ENCODE results near the gene CGB8.
A peak's percentile ranks its signal among the peaks of the same experiment; 100 is the strongest.
"Not testable (repeated sequence)": the region's sequence is repeated elsewhere in the genome, so short reads cannot be mapped to it uniquely, and the experiment has no call there.

CGB8 gene

DNA sequence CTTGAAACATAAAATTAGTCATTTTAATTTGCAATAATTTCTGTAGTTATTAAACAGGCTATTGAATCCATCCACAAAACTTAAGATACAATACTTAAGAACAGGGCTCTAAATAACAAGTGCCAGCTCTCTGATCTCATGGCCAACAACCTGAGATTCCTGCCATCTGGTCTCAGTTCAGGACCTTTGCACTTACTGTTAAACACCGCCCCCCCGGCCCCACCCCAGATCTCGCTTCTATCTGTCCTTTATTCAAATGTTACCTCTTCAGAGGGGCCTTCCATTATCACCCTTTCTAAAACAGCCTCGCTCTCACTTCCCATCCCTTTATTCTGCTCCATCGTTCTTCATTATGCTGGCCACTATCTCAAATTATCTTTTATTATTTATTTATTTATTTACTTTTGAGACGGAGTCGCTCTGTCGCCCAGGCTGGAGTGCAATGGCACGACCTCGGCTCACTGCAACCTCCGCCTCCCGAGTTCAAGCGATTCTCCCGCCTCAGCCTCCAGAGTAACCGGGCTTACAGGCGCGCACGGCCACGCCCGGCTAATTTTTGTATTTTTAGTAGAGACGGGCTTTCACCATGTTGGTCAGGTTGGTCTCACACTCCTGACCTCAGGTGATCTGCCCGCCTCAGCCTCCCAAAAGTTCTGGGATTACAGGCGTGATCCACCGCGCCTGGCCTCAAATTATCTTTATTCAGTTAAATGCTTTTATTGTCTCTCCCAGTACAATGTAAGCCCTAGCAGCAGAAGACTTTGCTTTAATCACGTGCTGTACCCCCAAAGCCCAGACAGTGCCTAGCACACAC, 35.5 kb upstream of the CGB8 start:
- TF ChIP-seq Cebpa-rat (IDR thresholded peaks at IDR 0.05) = no peak
- peak overlapping the region; percentile 41; the same call in 1 of the 2 replicates for H3K9ac ChIP-seq
- peak overlapping the region; percentile 69 for H3K4me2 ChIP-seq
- peak overlapping the region; percentile 97 for H3K27ac ChIP-seq
- peak overlapping the region; percentile 97 for H3K4me3 ChIP-seq
- H3K36me3 ChIP-seq = peaks cover 33% of the 10 kb centered on the region
- H3K4me1 ChIP-seq = peaks cover 36% of the 10 kb centered on the region
- H4K20me1 ChIP-seq = peaks cover 40% of the 10 kb centered on the region
- no peaks in the 10 kb centered on the region for H3K27me3 ChIP-seq
- no peaks in the 10 kb centered on the region for H3K9me3 ChIP-seq

DNA sequence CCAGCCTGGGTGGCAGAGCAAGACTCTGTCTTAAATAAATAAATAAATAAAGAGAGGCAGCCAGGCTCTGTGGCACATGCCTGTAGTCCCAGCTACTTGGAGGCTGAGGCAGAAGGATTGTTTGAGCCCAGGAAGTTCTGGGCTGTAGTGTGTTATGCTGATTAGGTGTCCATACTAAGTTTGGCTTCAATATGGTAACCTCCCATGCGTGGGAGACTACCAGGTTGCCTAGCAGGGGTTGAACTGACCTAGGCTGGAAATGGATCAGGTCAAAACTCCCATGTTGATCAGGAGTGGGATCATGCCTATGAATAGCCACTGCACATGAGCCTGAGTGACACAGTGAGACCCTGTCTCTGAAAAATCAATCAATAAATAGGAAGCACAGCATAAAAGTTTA, 32.4 kb upstream of the CGB8 start:
- Histone ChIP-seq H3K4me2 (no peak overlapping the region), H3K4me1 (peaks cover 8% of the 10 kb centered on the region), H3K27ac (no peak overlapping the region)

DNA sequence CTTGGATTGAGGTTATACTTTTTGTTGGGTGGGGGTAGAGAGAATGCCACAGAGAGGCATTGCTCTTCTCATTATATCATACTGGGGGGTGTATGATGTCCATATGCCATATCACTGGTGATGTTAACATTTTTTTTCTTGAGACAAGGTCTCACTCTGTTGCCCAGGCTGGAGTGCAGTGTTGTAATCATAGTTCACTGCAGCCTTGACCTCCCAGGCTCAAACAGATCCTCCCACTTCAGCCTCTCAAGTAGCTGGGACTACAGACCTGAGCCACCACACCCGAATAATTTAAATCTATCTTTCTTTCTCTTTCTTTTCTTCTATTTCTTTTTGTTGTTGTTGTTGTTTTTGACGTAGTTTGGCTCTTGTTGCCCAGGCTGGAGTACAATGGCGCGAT, 31.5 kb upstream of the CGB8 start:
- TF ChIP-seq Cebpa-rat (IDR thresholded peaks at IDR 0.05) = no peak
- peaks cover under 1% of the 10 kb centered on the region; the same call in 1 of the 2 replicates for H4K20me1 ChIP-seq
- H3K4me2 ChIP-seq = no peak overlapping the region
- no peak overlapping the region for H3K9ac ChIP-seq
- H3K4me3 ChIP-seq = no peak overlapping the region
- no peaks in the 10 kb centered on the region for H3K27me3 ChIP-seq
- no peak overlapping the region for H3K27ac ChIP-seq
- no peaks in the 10 kb centered on the region for H3K9me3 ChIP-seq
- no peaks in the 10 kb centered on the region for H3K36me3 ChIP-seq
- peaks cover 6% of the 10 kb centered on the region for H3K4me1 ChIP-seq

More for the DNA sequence above, 32.4 kb upstream of the CGB8 start:
- TF ChIP-seq Cebpa-rat (IDR thresholded peaks at IDR 0.05) = no peak
- Histone ChIP-seq H3K27me3 (no peaks in the 10 kb centered on the region), H3K4me3 (no peak overlapping the region), H3K9ac (no peak overlapping the region), H4K20me1 (peaks cover 9% of the 10 kb centered on the region), H3K36me3 (peaks cover 1% of the 10 kb centered on the region; the same call in 1 of the 2 replicates), H3K9me3 (no peaks in the 10 kb centered on the region)

GRCh38 chr19:49074869-49075268, 26.0 kb upstream of the CGB8 start:
- not testable (repeated sequence) for H3K4me3 ChIP-seq, H3K27ac ChIP-seq, H3K9me3 ChIP-seq, H3K4me1 ChIP-seq, H3K4me2 ChIP-seq, H3K9ac ChIP-seq, H4K20me1 ChIP-seq, H3K36me3 ChIP-seq, H3K27me3 ChIP-seq

- peaks cover 6% of the 10 kb centered on the region; the same call in 1 of the 2 replicates for H3K4me1 ChIP-seq
- TF ChIP-seq Cebpa-rat (IDR thresholded peaks at IDR 0.05) = no peak
- no peak overlapping the region for H3K27ac ChIP-seq
- peak overlapping the region; percentile 17; the same call in 1 of the 2 replicates for H3K4me2 ChIP-seq
- H3K27me3 ChIP-seq = peaks cover 9% of the 10 kb centered on the region; the same call in 1 of the 2 replicates
- no peaks in the 10 kb centered on the region for H3K36me3 ChIP-seq
- no peaks in the 10 kb centered on the region for H4K20me1 ChIP-seq
- no peak overlapping the region for H3K9ac ChIP-seq
- no peaks in the 10 kb centered on the region; the same call in 1 of the 2 replicates for H3K9me3 ChIP-seq
- no peak overlapping the region for H3K4me3 ChIP-seq
Observed at GRCh38 chr19:49073514-49074378, 24.8 kb upstream of the CGB8 start.

- H4K20me1 ChIP-seq = no peaks in the 10 kb centered on the region
- no peak overlapping the region for H3K4me3 ChIP-seq
- H3K9ac ChIP-seq = no peak overlapping the region
- no peak overlapping the region for H3K4me2 ChIP-seq
- peaks cover 10% of the 10 kb centered on the region; the same call in 1 of the 2 replicates for H3K4me1 ChIP-seq
- H3K9me3 ChIP-seq = no peaks in the 10 kb centered on the region; the same call in 1 of the 2 replicates
- H3K27ac ChIP-seq = no peak overlapping the region
- peaks cover 24% of the 10 kb centered on the region for H3K27me3 ChIP-seq
- no peaks in the 10 kb centered on the region for H3K36me3 ChIP-seq
- TF ChIP-seq Cebpa-rat (IDR thresholded peaks at IDR 0.05) = no peak
Observed at GRCh38 chr19:49071860-49072547, 23.1 kb upstream of the CGB8 start.

GRCh38 chr19:49070416-49070815, 21.5 kb upstream of the CGB8 start:
- no peak for TF ChIP-seq Cebpa-rat (IDR thresholded peaks at IDR 0.05)
- no peaks in the 10 kb centered on the region for H3K36me3 ChIP-seq
- peaks cover 10% of the 10 kb centered on the region; the same call in 1 of the 2 replicates for H3K4me1 ChIP-seq
- H3K9ac ChIP-seq = no peak overlapping the region
- no peaks in the 10 kb centered on the region for H4K20me1 ChIP-seq
- no peak overlapping the region for H3K4me3 ChIP-seq
- H3K4me2 ChIP-seq = no peak overlapping the region
- no peak overlapping the region for H3K27ac ChIP-seq
- H3K27me3 ChIP-seq = peaks cover 40% of the 10 kb centered on the region
- no peaks in the 10 kb centered on the region; the same call in 1 of the 2 replicates for H3K9me3 ChIP-seq

DNA sequence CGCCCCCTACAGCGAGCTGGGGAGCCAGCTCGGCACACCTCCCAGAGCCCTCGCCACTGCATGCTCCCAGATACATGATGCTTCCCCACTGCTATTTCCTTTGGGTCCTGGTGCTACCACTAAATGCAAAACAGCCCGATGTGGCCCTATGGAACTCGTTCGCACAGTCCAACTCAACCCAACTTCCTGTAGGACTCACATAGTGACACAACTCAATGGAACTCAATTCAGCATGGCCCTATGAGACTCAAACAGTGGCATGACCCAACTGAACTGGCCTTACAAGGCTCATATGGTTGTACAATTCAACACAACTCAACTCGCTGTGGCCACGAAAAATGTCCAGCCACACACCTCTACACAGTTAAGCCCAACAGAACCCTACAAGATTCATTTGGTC, 20.1 kb upstream of the CGB8 start:
- TF ChIP-seq Cebpa-rat (IDR thresholded peaks at IDR 0.05) = no peak
- no peak overlapping the region for H3K9ac ChIP-seq
- H4K20me1 ChIP-seq = no peaks in the 10 kb centered on the region
- H3K36me3 ChIP-seq = no peaks in the 10 kb centered on the region
- H3K4me1 ChIP-seq = peaks cover 6% of the 10 kb centered on the region; the same call in 1 of the 2 replicates
- no peak overlapping the region for H3K4me2 ChIP-seq
- H3K27me3 ChIP-seq = peaks cover 54% of the 10 kb centered on the region
- no peaks in the 10 kb centered on the region; the same call in 1 of the 2 replicates for H3K9me3 ChIP-seq
- no peak overlapping the region for H3K27ac ChIP-seq
- H3K4me3 ChIP-seq = no peak overlapping the region

GRCh38 chr19:49067554-49067953, 18.6 kb upstream of the CGB8 start:
- Histone ChIP-seq H3K9ac (no peak overlapping the region), H3K27me3 (peaks cover 65% of the 10 kb centered on the region), H4K20me1 (no peaks in the 10 kb centered on the region), H3K4me1 (0 out of 2 replicates have a peak, but pooled peaks cover 4% of the 10 kb centered on the region), H3K27ac (no peak overlapping the region), H3K4me3 (no peak overlapping the region), H3K9me3 (no peaks in the 10 kb centered on the region; the same call in 1 of the 2 replicates), H3K4me2 (no peak overlapping the region), H3K36me3 (no peaks in the 10 kb centered on the region)
- TF ChIP-seq Cebpa-rat (IDR thresholded peaks at IDR 0.05) = no peak
